IMR-90 (cell line): Measurements from ENCODE around the gene RPS15A. TPM values are rescaled to one million over a fixed set of nuclear protein-coding genes. Genes with fewer than 3 reads are reported as not detected.

Experiments
- ATAC-seq: fragments of 200-7000 bp; cut with Tn5 transposase; 2 replicates; pipeline ENCODE4 v1.9.1; 2020; ENCODE audit warnings: low read depth, mild to moderate bottlenecking, moderate library complexity
- BruUV-seq: library from RNA; stranded (reverse); fragments of 400-500 nt; replicated peaks from 2 replicates; lab custom pipeline; 2021; lab: Mats Ljungman, UMichigan
- CTCF ChIA-PET: fragments of 300-600 bp; formaldehyde crosslinking; extraction: SDS; loops from one replicate; lab custom pipeline; 2021; ENCODE audit warnings: antibody characterized with exemption; lab: Yijun Ruan, JAX
- POLR2A ChIA-PET: fragments of 300-600 bp; sonication (Branson Sonifier 250); formaldehyde crosslinking; loops from one replicate; lab custom pipeline; 2022; ENCODE audit warnings: antibody characterized with exemption; ENCODE audit not compliant: unreplicated experiment; lab: Charles Lee
- DNase-seq: peaks from one replicate; pipeline ENCODE4 v3.0.0; 2013
- H2AFZ ChIP-seq: replicated peaks from 2 replicates; pipeline ENCODE3; 2013; ENCODE audit warnings: low read length, mild to moderate bottlenecking; ENCODE audit not compliant: poor library complexity
- H2AK5ac ChIP-seq: 2 replicates; pipeline ENCODE4 v1.6.1; 2013; ENCODE audit warnings: low read depth, low read length, inconsistent platforms
- H2AK9ac ChIP-seq: replicated peaks from 2 replicates; pipeline ENCODE3; 2013; ENCODE audit warnings: mild to moderate bottlenecking, low read depth, low read length, moderate library complexity; ENCODE audit not compliant: poor library complexity
- H2BK120ac ChIP-seq: 2 replicates; pipeline ENCODE4 v1.6.1; 2013; ENCODE audit warnings: low read depth, low read length, inconsistent platforms
- H2BK15ac ChIP-seq: 3 replicates; pipeline ENCODE4 v1.6.1; 2013; ENCODE audit warnings: low read depth, low read length, inconsistent platforms
- H2BK20ac ChIP-seq: 2 replicates; pipeline ENCODE4 v1.6.1; 2013; ENCODE audit warnings: low read depth, mild to moderate bottlenecking, inconsistent platforms, low read length, moderate library complexity
- H2BK5ac ChIP-seq: 2 replicates; pipeline ENCODE4 v1.6.1; 2013; ENCODE audit warnings: mild to moderate bottlenecking, low read depth, low read length, inconsistent platforms; ENCODE audit not compliant: poor library complexity, severe bottlenecking
- H3K14ac ChIP-seq: replicated peaks from 2 replicates; pipeline ENCODE4 v1.6.1; 2013; ENCODE audit warnings: low read depth, low read length, inconsistent platforms
- H3K18ac ChIP-seq: 2 replicates; pipeline ENCODE4 v1.6.1; 2013; ENCODE audit warnings: low read depth, low read length, control low read depth
- H3K23ac ChIP-seq: 2 replicates; pipeline ENCODE4 v1.6.1; 2013; ENCODE audit warnings: low read depth, low read length, inconsistent platforms
- H3K27ac ChIP-seq: 2 replicates; pipeline ENCODE4 v1.5.1; 2013; ENCODE audit warnings: mild to moderate bottlenecking, control low read depth, low read length; ENCODE audit not compliant: insufficient read depth
- H3K27me3 ChIP-seq: 2 replicates; pipeline ENCODE4 v1.6.1; 2013; ENCODE audit warnings: low read length; ENCODE audit not compliant: control insufficient read depth, insufficient read depth
- H3K36me3 ChIP-seq: 2 replicates; pipeline ENCODE4 v1.6.1; 2013; ENCODE audit warnings: low read length, mixed read lengths; ENCODE audit not compliant: control insufficient read depth, insufficient read depth
- H3K4ac ChIP-seq: 2 replicates; pipeline ENCODE4 v1.6.1; 2013; ENCODE audit warnings: low read depth, low read length, inconsistent platforms
- H3K4me1 ChIP-seq: 2 replicates; pipeline ENCODE4 v1.6.1; 2013; ENCODE audit warnings: low read length, mixed read lengths; ENCODE audit not compliant: control insufficient read depth, insufficient read depth
- H3K4me2 ChIP-seq: 2 replicates; pipeline ENCODE4 v1.6.1; 2013; ENCODE audit warnings: low read depth, mild to moderate bottlenecking, control low read depth, low read length, moderate library complexity
- H3K4me3 ChIP-seq: 2 replicates; pipeline ENCODE4 v1.5.1; 2013; ENCODE audit warnings: low read depth, mild to moderate bottlenecking, control low read depth, low read length, moderate library complexity; ENCODE audit not compliant: insufficient read depth
- H3K56ac ChIP-seq: 2 replicates; pipeline ENCODE4 v1.6.1; 2013; ENCODE audit warnings: low read length, inconsistent platforms; ENCODE audit not compliant: insufficient read depth; ENCODE audit errors: extremely low read depth
- H3K79me1 ChIP-seq, 2 experiments: 2 replicates each; pipeline ENCODE4 v1.6.1; 2013; ENCODE audit warnings: low read length in 2 of 2, inconsistent platforms in 1 of 2, low read depth in 1 of 2
- H3K9ac ChIP-seq: 2 replicates; pipeline ENCODE4 v1.6.1; 2013; ENCODE audit warnings: low read depth, low read length, control low read depth
- H3K9me1 ChIP-seq: 2 replicates; pipeline ENCODE4 v1.6.1; 2013; ENCODE audit warnings: low read length, inconsistent platforms; ENCODE audit not compliant: insufficient read depth
- H3K9me3 ChIP-seq: 2 replicates; pipeline ENCODE4 v1.6.1; 2013; ENCODE audit warnings: low read length; ENCODE audit not compliant: control insufficient read depth, insufficient read depth
- H4K20me1 ChIP-seq: 2 replicates; pipeline ENCODE4 v1.6.1; 2013; ENCODE audit warnings: low read length, inconsistent platforms; ENCODE audit not compliant: insufficient read depth
- H4K5ac ChIP-seq: 2 replicates; pipeline ENCODE4 v1.6.1; 2013; ENCODE audit warnings: mild to moderate bottlenecking, low read depth, low read length, control low read depth
- H4K8ac ChIP-seq, 2 experiments: 2 replicates each; pipeline ENCODE4 v1.6.1; 2013; ENCODE audit warnings: low read depth in 2 of 2, low read length in 2 of 2, control low read depth in 1 of 2, inconsistent platforms in 1 of 2
- H4K91ac ChIP-seq: 2 replicates; pipeline ENCODE4 v1.6.1; 2013; ENCODE audit warnings: low read depth, low read length, inconsistent platforms; ENCODE audit not compliant: insufficient read depth
- BHLHE40 ChIP-seq: fragments of 150-350 bp; IDR thresholded peaks from 2 replicates; pipeline ENCODE4 v1.6.1; 2016; ENCODE audit warnings: mild to moderate bottlenecking, low read depth, low read length
- CEBPB ChIP-seq: IDR thresholded peaks from 2 replicates; pipeline ENCODE4 v1.6.1; 2012; ENCODE audit warnings: low read depth, low read length, improper control_type of control experiment
- CHD1 ChIP-seq: IDR thresholded peaks from 2 replicates; pipeline ENCODE4 v1.6.1; 2012; ENCODE audit warnings: low read depth, low read length, improper control_type of control experiment
- ELK1 ChIP-seq: fragments of 150-350 bp; IDR thresholded peaks from 2 replicates; pipeline ENCODE4 v1.6.1; 2016; ENCODE audit warnings: low read depth, mild to moderate bottlenecking, low read length, moderate library complexity, borderline replicate concordance
- FOS ChIP-seq: fragments of 150-350 bp; IDR thresholded peaks from 2 replicates; pipeline ENCODE4 v1.6.1; 2016; ENCODE audit warnings: low read depth, low read length
- MAFK ChIP-seq: IDR thresholded peaks from 2 replicates; pipeline ENCODE4 v1.6.1; 2012; ENCODE audit warnings: low read depth, low read length, improper control_type of control experiment
- MAZ ChIP-seq: IDR thresholded peaks from 2 replicates; pipeline ENCODE4 v1.6.1; 2012; ENCODE audit warnings: low read depth, mild to moderate bottlenecking, low read length, improper control_type of control experiment, moderate library complexity, borderline replicate concordance
- MXI1 ChIP-seq: IDR thresholded peaks from 2 replicates; pipeline ENCODE4 v1.6.1; 2012; ENCODE audit warnings: low read depth, mild to moderate bottlenecking, low read length, moderate library complexity, borderline replicate concordance
- NFE2L2 ChIP-seq: fragments of 150-350 bp; IDR thresholded peaks from 2 replicates; pipeline ENCODE4 v1.6.1; 2016; ENCODE audit warnings: low read depth, mild to moderate bottlenecking, low read length
- POLR2A ChIP-seq: IDR thresholded peaks from 2 replicates; pipeline ENCODE4 v1.6.1; 2012; ENCODE audit warnings: mild to moderate bottlenecking, low read depth, low read length
- RAD21 ChIP-seq: IDR thresholded peaks from 2 replicates; pipeline ENCODE4 v1.6.1; 2012; ENCODE audit warnings: low read length, improper control_type of control experiment
- RCOR1 ChIP-seq: IDR thresholded peaks from 2 replicates; pipeline ENCODE4 v1.6.1; 2012; ENCODE audit warnings: mild to moderate bottlenecking, low read length, improper control_type of control experiment; ENCODE audit not compliant: insufficient replicate concordance
- RFX5 ChIP-seq: IDR thresholded peaks from 2 replicates; pipeline ENCODE4 v1.8.0; 2012; ENCODE audit warnings: low read depth, mild to moderate bottlenecking, low read length, moderate library complexity
- SMC3 ChIP-seq: fragments of 150-350 bp; IDR thresholded peaks from 2 replicates; pipeline ENCODE4 v1.6.1; 2016; ENCODE audit warnings: low read depth, mild to moderate bottlenecking, antibody characterized with exemption, low read length, moderate library complexity
- USF2 ChIP-seq: fragments of 150-350 bp; IDR thresholded peaks from 2 replicates; pipeline ENCODE4 v1.6.1; 2017; ENCODE audit warnings: mild to moderate bottlenecking, antibody characterized with exemption, low read length, low read depth
- WGBS, 2 experiments: methylation state at CpG; one replicate each; pipeline versions ENCODE4 v1.1.5 to v1.1.7; 2013; ENCODE audit warnings: missing lambda C conversion rate in 2 of 2; ENCODE audit not compliant: insufficient read length in 1 of 2; ENCODE audit errors: extremely low coverage in 2 of 2; 5-methylcytosine and 5-hydroxymethylcytosine counted together
- dilution Hi-C: fragments of 300-500 bp; cut with HindIII; formaldehyde crosslinking; loops from one replicate; pipeline ENCODE4 v1.14.3; 2018; ENCODE audit warnings: low sequenced_read_pairs; ENCODE audit not compliant: unreplicated experiment
- in situ Hi-C: fragments of 300-500 bp; cut with MboI; formaldehyde crosslinking; loops from 3 replicates; pipeline ENCODE4 v1.14.3; 2019; ENCODE audit warnings: low sequenced_read_pairs, inconsistent platforms, mixed read lengths
- intact Hi-C: fragments of 100-400 bp; cut with micrococcal nuclease; formaldehyde crosslinking; loops from 2 replicates; pipeline ENCODE4 v1.10.0; 2022
- polyA plus RNA-seq, 3 experiments: library from polyadenylated mRNA; depleted of rRNA; stranded (reverse); fragments of >200 nt; gene quantifications; 2 replicates each; pipeline ENCODE4 v1.2.3, GENCODE V29; 2012; ENCODE audit warnings: low replicate concordance in 1 of 3
- total RNA-seq: library from RNA; depleted of rRNA; stranded (reverse); fragments of >200 nt; gene quantifications from 2 replicates; pipeline ENCODE4 v1.2.3, GENCODE V29; 2012
- TF ChIP-seq, protein P1 (sequence below): conservative IDR thresholded peaks from 2 replicates; pipeline ENCODE4 v1.5.1; 2012; ENCODE audit warnings: mild to moderate bottlenecking, low read depth, low read length, improper control_type of control experiment

Gene RPS15A
- total and polyA plus RNA-seq, 2 of the 4 experiments (the other 2 are of a cell fraction), result 4,588 to 4,619 TPM

DNA sequence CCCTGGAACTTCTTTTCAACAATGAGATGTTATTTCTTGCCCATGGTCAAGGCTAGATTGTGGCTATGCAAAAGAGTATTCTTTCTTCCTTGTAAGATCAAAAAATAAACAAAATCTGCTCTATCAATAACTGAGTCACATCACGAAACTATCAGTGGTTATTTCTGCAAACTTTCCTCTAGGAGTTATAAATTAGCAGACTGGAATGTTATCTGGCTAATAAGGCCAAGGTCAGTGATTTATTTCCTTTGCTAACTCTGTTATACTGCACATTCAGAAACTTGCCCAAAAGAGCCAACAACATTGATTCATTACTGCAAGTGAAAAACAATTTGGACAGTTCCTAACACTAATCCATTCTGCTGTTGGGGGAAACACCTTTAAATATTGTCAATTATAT lies 6.2 kb upstream of the RPS15A start:
- H3K14ac ChIP-seq, result no peak overlapping the region
- no peak overlapping the region for H2BK120ac ChIP-seq
- peak overlapping the region; percentile 45; the same call in 1 of the 2 replicates for H3K23ac ChIP-seq
- H3K4me3 ChIP-seq, result no peak overlapping the region
- H3K9me1 ChIP-seq, result no peaks in the 10 kb centered on the region
- dilution Hi-C loops, result no loop called here
- no TSS peak for BruUV-seq
- POLR2A ChIA-PET, result no interaction called here
- no peak for ATAC-seq
- DNase-seq, result no peak
- no peak overlapping the region for H3K18ac ChIP-seq
- H3K4me1 ChIP-seq, result peaks cover 2% of the 10 kb centered on the region
- no peak overlapping the region for H3K4ac ChIP-seq
- no peak overlapping the region for H2BK20ac ChIP-seq
- intact Hi-C loops, result no loop called here
- peaks cover 18 to 26% of the 10 kb centered on the region in 2 experiments; a peak in 3 of 4 replicates for H3K79me1 ChIP-seq
- CTCF ChIA-PET, result interaction anchor here (0.5 kb wide), 1 partner anchor 787 kb away, joined by 3 read pairs; no protein-coding TSS in a partner anchor
- WGBS, 2 experiments, result no CpG with 5 or more reads among the region's 1 CpG
- no peaks in the 10 kb centered on the region for H3K9me3 ChIP-seq
- peaks cover 14% of the 10 kb centered on the region for H3K36me3 ChIP-seq
- H3K27ac ChIP-seq, result no peak overlapping the region
- TF ChIP-seq CEBPB (no peak), BHLHE40 (no peak), POLR2A (no peak), NFE2L2 (no peak), MAFK (no peak), MAZ (no peak), RCOR1 (no peak), SMC3 (no peak), USF2 (no peak), RAD21 (no peak), CHD1 (no peak), FOS (no peak), ELK1 (no peak), MXI1 (no peak), RFX5 (no peak)
- TF ChIP-seq, protein P1, sequence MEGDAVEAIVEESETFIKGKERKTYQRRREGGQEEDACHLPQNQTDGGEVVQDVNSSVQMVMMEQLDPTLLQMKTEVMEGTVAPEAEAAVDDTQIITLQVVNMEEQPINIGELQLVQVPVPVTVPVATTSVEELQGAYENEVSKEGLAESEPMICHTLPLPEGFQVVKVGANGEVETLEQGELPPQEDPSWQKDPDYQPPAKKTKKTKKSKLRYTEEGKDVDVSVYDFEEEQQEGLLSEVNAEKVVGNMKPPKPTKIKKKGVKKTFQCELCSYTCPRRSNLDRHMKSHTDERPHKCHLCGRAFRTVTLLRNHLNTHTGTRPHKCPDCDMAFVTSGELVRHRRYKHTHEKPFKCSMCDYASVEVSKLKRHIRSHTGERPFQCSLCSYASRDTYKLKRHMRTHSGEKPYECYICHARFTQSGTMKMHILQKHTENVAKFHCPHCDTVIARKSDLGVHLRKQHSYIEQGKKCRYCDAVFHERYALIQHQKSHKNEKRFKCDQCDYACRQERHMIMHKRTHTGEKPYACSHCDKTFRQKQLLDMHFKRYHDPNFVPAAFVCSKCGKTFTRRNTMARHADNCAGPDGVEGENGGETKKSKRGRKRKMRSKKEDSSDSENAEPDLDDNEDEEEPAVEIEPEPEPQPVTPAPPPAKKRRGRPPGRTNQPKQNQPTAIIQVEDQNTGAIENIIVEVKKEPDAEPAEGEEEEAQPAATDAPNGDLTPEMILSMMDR, result no peak
- H4K8ac ChIP-seq, result no peak overlapping the region
- no peak overlapping the region for H2AK9ac ChIP-seq
- H2BK5ac ChIP-seq, result peak overlapping the region; percentile 15
- H3K9ac ChIP-seq, result no peak overlapping the region
- H4K5ac ChIP-seq, result no peak overlapping the region
- in situ Hi-C loops, result no loop called here
- peaks cover 18% of the 10 kb centered on the region; the same call in 1 of the 2 replicates for H4K20me1 ChIP-seq
- no peak overlapping the region for H4K91ac ChIP-seq
- no peak overlapping the region for H2BK15ac ChIP-seq
- no peaks in the 10 kb centered on the region for H3K27me3 ChIP-seq
- no peak overlapping the region for H2AFZ ChIP-seq
- H3K4me2 ChIP-seq, result no peak overlapping the region
- H2AK5ac ChIP-seq, result no peak overlapping the region
- no peak overlapping the region for H3K56ac ChIP-seq
